SK-N-SH (cell line): Measurements from ENCODE around the gene BCAT1. TPM values are rescaled to one million over a fixed set of nuclear protein-coding genes. Genes with fewer than 3 reads are reported as not detected.

Source experiments
- CTCF ChIA-PET: fragments of 300-600, 350-600 bp; formaldehyde crosslinking; extraction: SDS; loops from one replicate; lab custom pipeline; 2021; lab: Yijun Ruan, JAX
- POLR2A ChIA-PET: fragments of 350-600 bp; sonication (Branson Sonifier 250); formaldehyde crosslinking; extraction: SDS; loops from one replicate; lab custom pipeline; 2020; ENCODE audit warnings: antibody characterized with exemption, inconsistent platforms; lab: Yijun Ruan, JAX
- DNase-seq: peaks from one replicate; pipeline ENCODE4 v3.0.0; 2012
- H2AFZ ChIP-seq: fragments of 200-600 bp; sonication (generic); 2 replicates; pipeline ENCODE4 v1.8.1; 2016; ENCODE audit warnings: antibody characterized with exemption, mild to moderate bottlenecking, low read depth
- H3F3A ChIP-seq: fragments of 200-600 bp; sonication (generic); replicated peaks from 2 replicates; pipeline ENCODE3; 2016; ENCODE audit warnings: antibody characterized with exemption, mild to moderate bottlenecking; ENCODE audit not compliant: insufficient read depth
- H3K27ac ChIP-seq, 2 experiments: fragments of 200-500 bp in 1 of 2; fragments of 200-600 bp in 1 of 2; sonication (Bioruptor generic) in 1 of 2; sonication (generic), shearing (Covaris generic) in 1 of 2; 2 replicates each; pipeline versions ENCODE4 v1.5.1 to v1.6.1; 2014 to 2016; ENCODE audit warnings: low read depth in 2 of 2, inconsistent platforms in 1 of 2, low read length in 1 of 2, mild to moderate bottlenecking in 1 of 2, mixed read lengths in 1 of 2
- H3K27me3 ChIP-seq: fragments of 200-600 bp; sonication (generic), shearing (Covaris generic); 2 replicates; pipeline ENCODE4 v1.6.1; 2016; ENCODE audit warnings: mixed run types; ENCODE audit not compliant: insufficient read depth
- H3K36me3 ChIP-seq, 2 experiments: fragments of 200-500 bp in 1 of 2; fragments of 200-600 bp in 1 of 2; sonication (Bioruptor generic) in 1 of 2; sonication (generic) in 1 of 2; replicated peaks in 1 of 2; 2 replicates each; pipeline versions ENCODE3 to v1.5.1; 2014 to 2016; ENCODE audit warnings: low read length in 1 of 2, mild to moderate bottlenecking in 1 of 2; ENCODE audit not compliant: insufficient read depth in 2 of 2, control insufficient read depth in 1 of 2
- H3K4me1 ChIP-seq, 2 experiments: fragments of 200-500 bp in 1 of 2; fragments of 200-600 bp in 1 of 2; sonication (Bioruptor generic) in 1 of 2; sonication (generic), shearing (Covaris generic) in 1 of 2; 2 replicates each; pipeline versions ENCODE4 v1.5.1 to v1.6.1; 2014 to 2016; ENCODE audit warnings: low read depth in 1 of 2, low read length in 1 of 2, mixed run types in 1 of 2; ENCODE audit not compliant: insufficient read depth in 2 of 2, control insufficient read depth in 1 of 2
- H3K4me2 ChIP-seq: fragments of 200-600 bp; sonication (generic), shearing (Covaris generic); 2 replicates; pipeline ENCODE4 v1.6.1; 2017; ENCODE audit warnings: mixed run types
- H3K4me3 ChIP-seq, 2 experiments: fragments of 200-500 bp in 1 of 2; fragments of 200-600 bp in 1 of 2; sonication (Bioruptor generic) in 1 of 2; sonication (generic), shearing (Covaris generic) in 1 of 2; 2 replicates each; pipeline versions ENCODE4 v1.5.1 to v1.8.1; 2014 to 2016; ENCODE audit warnings: low read depth in 2 of 2, inconsistent platforms in 1 of 2, low read length in 1 of 2, mild to moderate bottlenecking in 1 of 2, mixed read lengths in 1 of 2, moderate library complexity in 1 of 2
- H3K79me2 ChIP-seq: fragments of 200-600 bp; sonication (generic); 2 replicates; pipeline ENCODE4 v1.8.1; 2017; ENCODE audit warnings: mild to moderate bottlenecking; ENCODE audit not compliant: insufficient read depth
- H3K9ac ChIP-seq: fragments of 200-600 bp; sonication (generic); 2 replicates; pipeline ENCODE4 v1.6.1; 2017; ENCODE audit warnings: mixed run types
- H3K9me2 ChIP-seq: fragments of 200-600 bp; sonication (generic); 2 replicates; pipeline ENCODE4 v1.6.1; 2017; ENCODE audit warnings: mixed run types
- H3K9me3 ChIP-seq: fragments of 200-600 bp; sonication (generic); 2 replicates; pipeline ENCODE4 v1.6.1; 2017; ENCODE audit warnings: mixed run types, mild to moderate bottlenecking, moderate library complexity
- H4K20me1 ChIP-seq: fragments of 200-600 bp; sonication (generic); 2 replicates; pipeline ENCODE4 v1.6.1; 2017; ENCODE audit warnings: mild to moderate bottlenecking, mixed run types; ENCODE audit not compliant: insufficient read depth
- ELF1 ChIP-seq: IDR thresholded peaks from 2 replicates; pipeline ENCODE4 v1.4.0; 2012
- FOXM1 ChIP-seq: IDR thresholded peaks from 2 replicates; pipeline ENCODE4 v1.4.0; 2012; ENCODE audit warnings: low read depth, mild to moderate bottlenecking
- GABPA ChIP-seq: IDR thresholded peaks from 2 replicates; pipeline ENCODE4 v1.4.0; 2012; ENCODE audit warnings: low read depth, mild to moderate bottlenecking
- JUND ChIP-seq: IDR thresholded peaks from 2 replicates; pipeline ENCODE4 v1.4.0; 2012
- NFIC ChIP-seq: IDR thresholded peaks from 2 replicates; pipeline ENCODE4 v1.4.0; 2012; ENCODE audit warnings: borderline replicate concordance
- POLR2AphosphoS5 ChIP-seq: IDR thresholded peaks from 2 replicates; pipeline ENCODE4 v1.6.1; 2012; ENCODE audit warnings: low read depth, low read length
- RFX5 ChIP-seq: IDR thresholded peaks from 2 replicates; pipeline ENCODE4 v1.6.1; 2012; ENCODE audit warnings: mild to moderate bottlenecking, improper control_type of control experiment, low read length
- TEAD4 ChIP-seq: IDR thresholded peaks from 2 replicates; pipeline ENCODE4 v1.4.0; 2012; ENCODE audit warnings: mild to moderate bottlenecking, borderline replicate concordance; ENCODE audit not compliant: insufficient read depth
- USF2 ChIP-seq: fragments of 150-350 bp; IDR thresholded peaks from 2 replicates; pipeline ENCODE4 v1.6.1; 2017; ENCODE audit warnings: antibody characterized with exemption, low read length, low read depth, borderline replicate concordance
- WGBS: methylation state at CpG from one replicate; pipeline ENCODE4 v1.1.6; 2017; ENCODE audit warnings: low lambda C conversion rate; 5-methylcytosine and 5-hydroxymethylcytosine counted together
- polyA plus RNA-seq, 3 experiments: library from polyadenylated mRNA; depleted of rRNA; stranded (reverse); fragments of >200 nt; gene quantifications; 2 replicates each; pipeline ENCODE4 v1.2.3, GENCODE V29; 2012
- TF ChIP-seq, protein P1 (sequence below): IDR thresholded peaks from 2 replicates; pipeline ENCODE4 v1.6.1; 2012; ENCODE audit warnings: mild to moderate bottlenecking, low read depth, low read length, moderate library complexity
- TF ChIP-seq, protein P2 (sequence below): IDR thresholded peaks from 2 replicates; pipeline ENCODE4 v1.4.0; 2012; ENCODE audit warnings: low read depth, borderline replicate concordance
- TF ChIP-seq, protein P3 (sequence below): IDR thresholded peaks from 2 replicates; pipeline ENCODE4 v1.4.0; 2012; ENCODE audit warnings: low read depth, borderline replicate concordance

BCAT1 gene
- polyA plus RNA-seq, 1 of the 3 experiments (the other 2 are of a cell fraction): 7.7 TPM

DNA sequence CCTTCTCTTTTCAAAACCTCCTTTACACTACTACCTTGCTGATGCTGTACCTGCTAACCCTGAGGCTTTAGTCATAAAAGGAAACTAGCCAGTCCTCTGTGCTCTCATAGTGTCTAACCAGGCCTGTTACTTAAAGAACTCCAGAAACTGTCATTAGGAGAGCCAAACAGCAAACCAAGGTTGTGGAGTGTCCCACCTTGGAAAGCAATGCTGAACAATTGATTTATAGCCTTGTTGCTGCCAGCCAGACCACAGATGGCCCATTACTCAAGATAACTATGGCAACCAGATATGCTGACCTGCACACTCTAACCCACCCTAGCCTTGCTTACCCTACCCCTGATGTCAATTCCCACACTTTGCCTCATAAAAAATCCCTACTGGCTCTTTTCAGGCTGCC is 26.5 kb upstream of the BCAT1 start (continued):
- TF ChIP-seq, protein P1, sequence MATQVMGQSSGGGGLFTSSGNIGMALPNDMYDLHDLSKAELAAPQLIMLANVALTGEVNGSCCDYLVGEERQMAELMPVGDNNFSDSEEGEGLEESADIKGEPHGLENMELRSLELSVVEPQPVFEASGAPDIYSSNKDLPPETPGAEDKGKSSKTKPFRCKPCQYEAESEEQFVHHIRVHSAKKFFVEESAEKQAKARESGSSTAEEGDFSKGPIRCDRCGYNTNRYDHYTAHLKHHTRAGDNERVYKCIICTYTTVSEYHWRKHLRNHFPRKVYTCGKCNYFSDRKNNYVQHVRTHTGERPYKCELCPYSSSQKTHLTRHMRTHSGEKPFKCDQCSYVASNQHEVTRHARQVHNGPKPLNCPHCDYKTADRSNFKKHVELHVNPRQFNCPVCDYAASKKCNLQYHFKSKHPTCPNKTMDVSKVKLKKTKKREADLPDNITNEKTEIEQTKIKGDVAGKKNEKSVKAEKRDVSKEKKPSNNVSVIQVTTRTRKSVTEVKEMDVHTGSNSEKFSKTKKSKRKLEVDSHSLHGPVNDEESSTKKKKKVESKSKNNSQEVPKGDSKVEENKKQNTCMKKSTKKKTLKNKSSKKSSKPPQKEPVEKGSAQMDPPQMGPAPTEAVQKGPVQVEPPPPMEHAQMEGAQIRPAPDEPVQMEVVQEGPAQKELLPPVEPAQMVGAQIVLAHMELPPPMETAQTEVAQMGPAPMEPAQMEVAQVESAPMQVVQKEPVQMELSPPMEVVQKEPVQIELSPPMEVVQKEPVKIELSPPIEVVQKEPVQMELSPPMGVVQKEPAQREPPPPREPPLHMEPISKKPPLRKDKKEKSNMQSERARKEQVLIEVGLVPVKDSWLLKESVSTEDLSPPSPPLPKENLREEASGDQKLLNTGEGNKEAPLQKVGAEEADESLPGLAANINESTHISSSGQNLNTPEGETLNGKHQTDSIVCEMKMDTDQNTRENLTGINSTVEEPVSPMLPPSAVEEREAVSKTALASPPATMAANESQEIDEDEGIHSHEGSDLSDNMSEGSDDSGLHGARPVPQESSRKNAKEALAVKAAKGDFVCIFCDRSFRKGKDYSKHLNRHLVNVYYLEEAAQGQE: no peak
- TF ChIP-seq GABPA: no peak
- TF ChIP-seq POLR2AphosphoS5: no peak
- no peak for TF ChIP-seq RFX5

GRCh38 chr12:24974216-24974615 is 25.3 kb upstream of the BCAT1 start:
- CTCF ChIA-PET: interaction anchor here (1.2 kb wide), 2 partner anchors 18 to 414 kb away, joined by 3 to 4 read pairs; no protein-coding TSS in a partner anchor
- DNase-seq: no peak

More at GRCh38 chr12:24974216-24974615, 25.3 kb upstream of the BCAT1 start:
- no peaks in the 10 kb centered on the region for H3K9me2 ChIP-seq
- H4K20me1 ChIP-seq: no peaks in the 10 kb centered on the region
- H3K4me2 ChIP-seq: no peak overlapping the region
- no peak overlapping the region for H3K9ac ChIP-seq
- no peaks in the 10 kb centered on the region for H3K36me3 ChIP-seq
- H3K4me3 ChIP-seq: no peak overlapping the region
- peaks cover 0 to 4% of the 10 kb centered on the region in 2 experiments; a peak in 1 of 4 replicates for H3K4me1 ChIP-seq
- no peaks in the 10 kb centered on the region for H3K27me3 ChIP-seq
- H3K79me2 ChIP-seq: no peaks in the 10 kb centered on the region
- 68% methylated on average over 3 of the region's 3 CpGs for WGBS
- no peak overlapping the region for H2AFZ ChIP-seq
- TF ChIP-seq USF2: no peak
- TF ChIP-seq JUND: no peak
- TF ChIP-seq NFIC: no peak
- TF ChIP-seq ELF1: no peak
- TF ChIP-seq, protein P2, sequence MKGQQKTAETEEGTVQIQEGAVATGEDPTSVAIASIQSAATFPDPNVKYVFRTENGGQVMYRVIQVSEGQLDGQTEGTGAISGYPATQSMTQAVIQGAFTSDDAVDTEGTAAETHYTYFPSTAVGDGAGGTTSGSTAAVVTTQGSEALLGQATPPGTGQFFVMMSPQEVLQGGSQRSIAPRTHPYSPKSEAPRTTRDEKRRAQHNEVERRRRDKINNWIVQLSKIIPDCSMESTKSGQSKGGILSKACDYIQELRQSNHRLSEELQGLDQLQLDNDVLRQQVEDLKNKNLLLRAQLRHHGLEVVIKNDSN: no peak
- TF ChIP-seq, protein P3, sequence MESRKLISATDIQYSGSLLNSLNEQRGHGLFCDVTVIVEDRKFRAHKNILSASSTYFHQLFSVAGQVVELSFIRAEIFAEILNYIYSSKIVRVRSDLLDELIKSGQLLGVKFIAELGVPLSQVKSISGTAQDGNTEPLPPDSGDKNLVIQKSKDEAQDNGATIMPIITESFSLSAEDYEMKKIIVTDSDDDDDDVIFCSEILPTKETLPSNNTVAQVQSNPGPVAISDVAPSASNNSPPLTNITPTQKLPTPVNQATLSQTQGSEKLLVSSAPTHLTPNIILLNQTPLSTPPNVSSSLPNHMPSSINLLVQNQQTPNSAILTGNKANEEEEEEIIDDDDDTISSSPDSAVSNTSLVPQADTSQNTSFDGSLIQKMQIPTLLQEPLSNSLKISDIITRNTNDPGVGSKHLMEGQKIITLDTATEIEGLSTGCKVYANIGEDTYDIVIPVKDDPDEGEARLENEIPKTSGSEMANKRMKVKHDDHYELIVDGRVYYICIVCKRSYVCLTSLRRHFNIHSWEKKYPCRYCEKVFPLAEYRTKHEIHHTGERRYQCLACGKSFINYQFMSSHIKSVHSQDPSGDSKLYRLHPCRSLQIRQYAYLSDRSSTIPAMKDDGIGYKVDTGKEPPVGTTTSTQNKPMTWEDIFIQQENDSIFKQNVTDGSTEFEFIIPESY: no peak
- TF ChIP-seq FOXM1: no peak
- TF ChIP-seq TEAD4: no peak
- POLR2A ChIA-PET: no interaction called here
- no peak overlapping the region for H3K27ac ChIP-seq
- no peaks in the 10 kb centered on the region for H3F3A ChIP-seq
- no peaks in the 10 kb centered on the region for H3K9me3 ChIP-seq
